ENCODE results near the gene KRT73.

The KRT73 gene

GRCh38 chr12:52618216-52618615 lies at the start of gene KRT73:
Gene KRT73 (minus strand): TSS chr12:52618559. CDS start chr12:52618524, 35 bp downstream.
- no peak for DNase-seq (ENCODE audit: low read depth)
- no peak within 1 kb of the TSS for H3K4me3 ChIP-seq (ENCODE audit: low read depth, low read length)

DNA sequence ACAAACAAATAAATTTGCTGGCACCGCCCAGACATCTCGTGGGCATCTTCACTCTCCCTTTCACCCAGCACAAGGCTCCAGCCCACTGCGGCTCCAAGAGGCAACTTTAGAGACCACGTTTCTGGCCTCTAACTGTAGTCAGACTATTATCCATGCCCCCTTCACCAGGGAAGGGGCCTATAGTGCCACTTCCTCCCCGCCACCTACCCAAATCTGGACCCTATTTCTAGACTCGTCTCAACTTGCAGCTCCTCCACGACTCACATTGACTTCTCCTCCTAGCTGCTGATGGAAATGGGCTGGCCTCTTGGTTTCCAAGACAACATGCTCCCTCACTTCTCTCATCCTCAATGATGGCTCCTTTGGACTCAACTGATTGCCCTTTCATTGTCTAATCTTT lies 49.6 kb upstream of the KRT73 start:
- no peak for DNase-seq (ENCODE audit: low read depth)
- H3K4me3 ChIP-seq (ENCODE audit: low read depth, low read length), result no peak overlapping the region

DNA sequence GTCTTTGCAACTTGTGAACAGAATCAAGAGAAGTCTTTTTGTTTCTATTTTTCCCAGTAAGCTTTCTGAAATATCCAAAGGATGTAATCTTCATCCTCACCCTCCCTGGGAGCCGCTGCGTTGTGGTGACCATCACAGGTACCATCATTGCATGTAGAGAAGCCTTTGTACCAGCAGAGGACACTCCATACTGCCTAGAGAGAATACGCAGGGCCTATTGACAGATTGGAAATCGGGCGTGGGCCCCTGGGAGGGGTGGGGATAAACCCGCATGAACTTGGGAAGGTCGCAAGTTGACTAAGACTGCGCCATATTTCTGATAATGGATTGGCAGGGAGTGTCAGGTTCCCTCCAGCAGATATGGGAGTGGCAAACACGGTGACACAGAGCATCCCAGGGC lies 49.1 kb upstream of the KRT73 start:
- DNase-seq (ENCODE audit: low read depth), result no peak
- H3K4me3 ChIP-seq (ENCODE audit: low read depth, low read length), result no peak overlapping the region

DNA sequence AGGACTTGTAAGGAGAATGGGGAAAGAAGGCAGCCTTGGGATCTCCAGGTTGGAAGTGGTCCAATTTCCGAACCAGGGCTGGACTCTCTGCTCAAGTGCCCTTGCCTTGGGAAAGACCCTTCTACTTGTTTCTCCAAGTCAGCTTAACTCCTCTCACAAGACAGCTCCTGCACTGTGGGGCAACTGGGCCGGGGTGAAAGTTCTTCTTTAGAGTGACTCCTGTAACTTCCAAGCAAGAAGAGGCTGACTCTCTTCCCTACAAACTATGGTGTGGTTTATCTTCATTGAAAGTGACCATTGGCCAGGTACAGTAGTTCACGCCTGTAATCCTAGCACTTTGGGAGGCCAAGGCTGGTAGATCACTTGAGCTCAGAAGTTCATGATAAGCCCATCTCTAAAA lies 48.1 kb upstream of the KRT73 start:
- no peak for DNase-seq (ENCODE audit: low read depth)

GRCh38 chr12:52663420-52663819 lies 45.1 kb upstream of the KRT73 start:
- no peak for DNase-seq (ENCODE audit: low read depth)
- H3K4me3 ChIP-seq (ENCODE audit: low read depth, low read length), result no peak overlapping the region

More for the DNA sequence above, 48.1 kb upstream of the KRT73 start:
- H3K4me3 ChIP-seq (ENCODE audit: low read depth, low read length), result no peak overlapping the region

DNA sequence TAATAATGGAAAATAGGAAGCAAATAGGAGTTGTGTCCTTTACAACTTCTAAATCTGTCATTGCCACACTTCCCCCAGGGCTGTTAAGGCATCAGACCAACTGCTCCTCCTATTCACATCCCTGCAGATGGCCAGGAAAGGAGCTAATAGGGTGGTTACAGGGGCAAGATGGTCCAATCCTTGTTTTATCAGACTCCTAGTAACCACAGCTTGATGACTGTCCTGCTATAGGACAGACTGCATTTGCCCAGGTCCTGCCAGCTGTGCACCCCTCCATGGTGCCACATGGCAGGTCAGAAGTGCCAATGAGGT lies 44.5 kb upstream of the KRT73 start:
- no peak for DNase-seq (ENCODE audit: low read depth)
- H3K4me3 ChIP-seq (ENCODE audit: low read depth, low read length), result no peak overlapping the region

GRCh38 chr12:52662093-52662917 lies 43.9 kb upstream of the KRT73 start:
- DNase-seq (ENCODE audit: low read depth), result no peak
- H3K4me3 ChIP-seq (ENCODE audit: low read depth, low read length), result no peak overlapping the region

DNA sequence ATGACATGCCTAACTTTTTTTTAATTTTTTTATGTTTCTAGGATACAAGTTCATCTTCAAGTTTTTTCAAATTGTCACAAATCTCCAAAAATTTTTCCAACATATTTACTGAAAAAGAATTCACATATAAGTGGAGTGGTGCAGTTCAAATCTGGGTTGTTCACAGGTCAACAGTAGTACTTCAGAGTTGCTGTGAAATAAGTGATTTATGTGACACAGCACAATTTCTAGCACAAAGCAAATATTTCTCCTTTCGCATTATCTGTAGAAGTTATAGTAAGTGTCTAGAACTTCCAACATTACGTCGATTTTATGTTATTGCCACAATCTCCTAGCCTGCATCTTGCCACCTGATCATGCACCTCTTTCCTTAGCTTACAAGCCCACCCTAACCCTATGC lies 43.3 kb upstream of the KRT73 start:
- no peak overlapping the region for H3K4me3 ChIP-seq (ENCODE audit: low read depth, low read length)
- DNase-seq (ENCODE audit: low read depth), result no peak

GRCh38 chr12:52660934-52661499 lies 42.7 kb upstream of the KRT73 start:
- no peak overlapping the region for H3K4me3 ChIP-seq (ENCODE audit: low read depth, low read length)
- no peak for DNase-seq (ENCODE audit: low read depth)

GRCh38 chr12:52659951-52660350 lies 41.6 kb upstream of the KRT73 start:
- no peak for DNase-seq (ENCODE audit: low read depth)
- H3K4me3 ChIP-seq (ENCODE audit: low read depth, low read length), result no peak overlapping the region

GRCh38 chr12:52659395-52659794 lies 41.0 kb upstream of the KRT73 start:
- no peak overlapping the region for H3K4me3 ChIP-seq (ENCODE audit: low read depth, low read length)
- DNase-seq (ENCODE audit: low read depth), result no peak

- DNase-seq (ENCODE audit: low read depth), result no peak
Measured at GRCh38 chr12:52658196-52658595, 39.8 kb upstream of the KRT73 start.

DNA sequence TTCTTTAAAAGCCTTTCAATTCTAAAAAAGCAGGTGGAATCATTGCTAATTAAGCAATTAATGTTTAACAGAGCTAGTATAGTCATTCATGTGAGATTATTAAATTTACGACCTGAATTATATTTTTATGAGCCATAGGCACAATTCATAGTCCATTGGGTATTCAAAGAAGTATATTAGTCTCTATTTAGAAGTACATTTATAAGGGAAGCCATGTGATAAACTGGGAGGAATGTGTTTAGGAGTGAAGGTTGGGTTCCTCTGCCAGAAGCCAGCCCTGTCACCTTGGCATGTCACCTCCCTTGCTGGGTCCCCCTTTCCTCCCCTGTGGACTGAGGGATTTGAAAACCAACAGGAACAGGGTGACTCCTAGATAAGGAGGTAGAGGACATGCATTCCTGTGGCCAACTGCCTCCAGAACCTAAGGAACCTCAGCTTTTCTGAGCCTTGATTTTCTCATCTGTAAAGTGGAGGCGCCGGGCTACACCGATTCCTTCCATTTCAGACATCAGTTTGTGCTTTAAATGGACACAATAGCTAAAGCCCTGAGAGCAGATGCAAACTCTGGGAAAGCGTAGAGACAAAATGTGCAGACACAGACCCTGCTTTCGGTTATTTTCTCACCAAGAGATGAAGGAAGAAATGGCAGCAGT lies 39.0 kb upstream of the KRT73 start:
- no peak for DNase-seq (ENCODE audit: low read depth)
- no peak overlapping the region for H3K4me3 ChIP-seq (ENCODE audit: low read depth, low read length)

More at GRCh38 chr12:52658196-52658595, 39.8 kb upstream of the KRT73 start:
- H3K4me3 ChIP-seq (ENCODE audit: low read depth, low read length), result no peak overlapping the region

DNA sequence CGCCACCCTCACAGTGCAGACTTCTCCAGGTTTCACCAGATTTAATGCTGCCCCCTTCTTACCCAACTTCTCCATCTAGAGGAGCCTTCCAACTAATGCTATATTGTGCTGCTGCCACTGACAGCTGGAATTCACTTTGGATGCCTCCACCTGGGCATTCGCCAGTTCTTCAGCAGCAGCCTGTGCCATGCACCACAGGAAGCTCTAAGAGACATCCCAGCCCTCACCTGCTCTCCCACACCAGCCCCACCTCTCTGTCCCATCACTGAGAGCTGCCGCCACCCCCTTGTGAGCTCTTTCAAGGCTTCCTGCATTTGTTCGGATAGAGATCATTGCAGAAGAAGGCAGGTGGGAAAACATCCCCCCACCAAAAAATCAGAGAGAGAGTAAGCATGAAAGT lies 38.3 kb upstream of the KRT73 start:
- H3K4me3 ChIP-seq (ENCODE audit: low read depth, low read length), result no peak overlapping the region
- DNase-seq (ENCODE audit: low read depth), result no peak

DNA sequence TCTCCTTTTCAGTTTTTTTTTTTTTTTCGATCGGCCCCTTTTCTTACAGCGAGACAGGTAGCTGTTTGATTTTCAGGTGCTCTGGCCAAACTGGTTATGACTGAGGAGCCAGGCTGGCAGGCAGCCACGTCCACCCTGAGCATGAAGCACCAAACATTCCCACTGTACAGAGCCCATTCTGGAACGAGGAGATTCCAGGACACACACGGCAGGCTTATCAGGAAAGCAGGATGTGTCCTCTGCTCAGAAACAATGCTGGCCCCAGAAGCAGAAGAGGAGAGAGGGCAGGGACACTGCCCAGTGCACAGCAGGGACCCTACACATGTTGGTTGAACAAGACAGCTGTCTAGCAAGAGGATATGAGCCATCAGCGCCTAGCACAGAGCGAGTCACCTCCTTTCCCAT lies 37.4 kb upstream of the KRT73 start:
- no peak overlapping the region for H3K4me3 ChIP-seq (ENCODE audit: low read depth, low read length)
- DNase-seq (ENCODE audit: low read depth), result no peak

- no peak for DNase-seq (ENCODE audit: low read depth)
- no peak overlapping the region for H3K4me3 ChIP-seq (ENCODE audit: low read depth, low read length)
Measured at GRCh38 chr12:52655251-52655650, 36.9 kb upstream of the KRT73 start.

DNA sequence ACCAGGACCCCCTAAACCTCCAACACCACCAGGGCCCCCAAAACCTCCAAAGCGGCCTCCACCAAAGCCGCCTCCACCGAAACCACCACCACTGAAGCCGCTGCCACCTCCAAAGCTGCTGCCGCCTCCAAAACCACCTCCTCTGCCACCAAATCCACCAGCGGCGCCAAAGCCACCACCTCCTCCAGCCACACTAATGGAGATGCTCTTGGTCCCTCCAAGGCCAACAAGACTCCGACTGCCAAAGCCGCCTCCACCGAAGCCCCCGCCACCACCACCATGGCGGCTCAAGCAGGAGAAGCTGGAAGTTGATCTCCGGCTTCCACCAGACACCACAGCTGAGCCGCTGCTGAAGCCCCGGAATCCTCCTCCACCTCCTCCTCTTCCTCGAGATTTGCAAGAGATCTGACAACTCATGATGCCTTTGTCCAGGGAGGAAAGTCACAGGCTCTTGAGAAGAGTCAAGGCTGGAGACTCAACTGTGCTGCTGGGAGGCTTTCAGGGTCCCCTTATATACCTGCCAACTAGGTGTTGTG lies 33.4 kb upstream of the KRT73 start, which contains the start of gene KRT2:
Gene KRT2 (minus strand): TSS at position 486 of the 536 bp plus-strand sequence. CDS start 69 bp downstream, at position 417.
- DNase-seq (ENCODE audit: low read depth), result no peak
- H3K4me3 ChIP-seq (ENCODE audit: low read depth, low read length), result no peak within 1 kb of the TSS

- no peak for DNase-seq (ENCODE audit: low read depth)
- H3K4me3 ChIP-seq (ENCODE audit: low read depth, low read length), result no peak overlapping the region
Measured at GRCh38 chr12:52650520-52651081, 32.2 kb upstream of the KRT73 start.

- no peak overlapping the region for H3K4me3 ChIP-seq (ENCODE audit: low read depth, low read length)
- no peak for DNase-seq (ENCODE audit: low read depth)
Measured at GRCh38 chr12:52649066-52649465, 30.7 kb upstream of the KRT73 start.

DNA sequence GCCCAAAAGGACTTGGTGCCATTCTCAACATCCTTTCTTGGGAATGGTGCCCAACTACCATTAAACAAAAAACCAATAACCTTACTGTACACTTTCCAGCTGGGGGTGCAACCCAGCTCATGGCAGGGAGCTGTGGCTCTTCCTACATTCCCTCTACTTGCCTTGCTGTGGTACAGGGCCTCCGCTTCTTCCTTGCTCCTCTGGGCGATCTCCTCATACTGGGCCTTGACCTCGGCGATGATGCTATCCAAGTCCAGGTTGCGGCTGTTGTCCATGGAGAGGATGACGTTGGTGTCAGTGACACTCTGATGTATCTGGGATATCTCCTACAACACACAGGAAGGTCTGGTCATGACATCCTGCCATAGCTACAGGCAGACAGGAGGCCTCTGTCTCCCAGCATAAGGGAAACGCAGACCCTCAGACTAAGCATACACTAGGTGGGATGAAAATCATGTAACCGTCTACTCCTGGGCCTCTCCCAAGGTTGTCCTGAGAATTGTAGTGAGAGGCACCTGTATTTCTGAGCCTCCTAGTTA lies 29.7 kb upstream of the KRT73 start:
- no peak for DNase-seq (ENCODE audit: low read depth)
- H3K4me3 ChIP-seq (ENCODE audit: low read depth, low read length), result no peak overlapping the region

Measured in skeletal muscle cell (primary cell).